ENCODE measurements around the gene UNCX. TPM values are rescaled to one million over a fixed set of nuclear protein-coding genes. Genes with fewer than 3 reads are reported as not detected.

The UNCX gene
- total RNA-seq, 1 donor from 2014 or later: not detected

GRCh38 chr7:1242606-1243289 lies 10.1 kb downstream of the UNCX start:
- DNase-seq (ENCODE audit: low spot score): no peak

DNA sequence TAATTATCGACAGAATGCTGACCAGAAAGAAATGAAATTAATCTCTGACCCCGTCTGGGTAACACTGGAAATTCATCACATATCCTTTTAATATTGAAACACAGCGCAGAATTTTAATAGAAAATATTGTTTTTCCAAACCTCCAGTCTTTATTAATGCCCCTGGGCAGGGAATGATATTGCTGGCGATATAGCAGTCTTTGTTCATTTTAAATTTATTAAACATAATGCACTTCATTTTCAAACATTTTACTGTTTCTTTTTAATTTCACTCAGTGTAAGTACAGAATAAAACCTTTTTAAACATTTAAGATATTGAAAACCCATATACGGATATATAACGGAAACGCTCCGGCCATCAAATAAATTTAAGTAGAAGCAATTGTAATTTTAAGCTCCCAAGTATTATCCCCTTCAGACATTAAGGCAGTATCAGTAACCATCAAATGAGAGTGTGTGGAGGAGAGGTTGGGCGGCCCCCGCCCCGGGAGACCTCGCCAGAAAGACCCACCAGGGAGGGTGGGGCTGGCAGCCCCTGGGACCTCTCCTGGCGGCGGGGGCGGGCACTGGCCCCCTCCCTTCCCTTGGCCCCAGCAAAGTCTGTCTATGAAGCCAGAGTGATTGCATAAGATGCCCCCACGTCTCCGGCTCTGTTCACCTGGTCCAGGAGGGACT lies 10.8 kb downstream of the UNCX start:
- no peak for DNase-seq (ENCODE audit: low spot score)

DNA sequence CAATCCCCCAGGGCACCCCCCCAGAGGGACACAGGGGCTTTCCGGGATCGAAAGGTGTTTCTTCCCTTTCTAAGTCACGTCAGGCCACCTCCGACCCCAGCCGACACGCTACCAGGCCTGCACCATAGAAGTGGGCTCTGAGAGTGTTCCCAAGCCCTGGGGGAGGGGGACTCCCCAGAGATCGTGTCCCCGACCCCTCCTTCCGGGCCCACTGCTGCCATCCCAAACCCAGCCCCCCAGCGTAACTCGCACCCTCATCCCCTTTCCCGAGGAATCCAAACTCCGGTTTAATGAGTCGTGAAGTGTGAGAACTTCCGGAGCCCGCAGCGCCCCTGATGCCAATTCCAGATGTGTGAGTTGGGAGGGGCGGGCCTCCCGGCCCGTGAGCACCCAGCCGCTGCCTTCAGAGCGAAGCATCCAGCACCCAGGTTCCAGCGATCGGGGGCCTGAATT lies 11.3 kb downstream of the UNCX start:
- DNase-seq (ENCODE audit: low spot score): no peak

GRCh38 chr7:1244700-1245523 lies 12.2 kb downstream of the UNCX start:
- no peak for DNase-seq (ENCODE audit: low spot score)

- no peak for DNase-seq (ENCODE audit: low spot score)
These were observed 12.9 kb downstream of the UNCX start for GRCh38 chr7:1245524-1246050.

- DNase-seq (ENCODE audit: low spot score): no peak
These were observed 13.6 kb downstream of the UNCX start for GRCh38 chr7:1246160-1246870.

DNA sequence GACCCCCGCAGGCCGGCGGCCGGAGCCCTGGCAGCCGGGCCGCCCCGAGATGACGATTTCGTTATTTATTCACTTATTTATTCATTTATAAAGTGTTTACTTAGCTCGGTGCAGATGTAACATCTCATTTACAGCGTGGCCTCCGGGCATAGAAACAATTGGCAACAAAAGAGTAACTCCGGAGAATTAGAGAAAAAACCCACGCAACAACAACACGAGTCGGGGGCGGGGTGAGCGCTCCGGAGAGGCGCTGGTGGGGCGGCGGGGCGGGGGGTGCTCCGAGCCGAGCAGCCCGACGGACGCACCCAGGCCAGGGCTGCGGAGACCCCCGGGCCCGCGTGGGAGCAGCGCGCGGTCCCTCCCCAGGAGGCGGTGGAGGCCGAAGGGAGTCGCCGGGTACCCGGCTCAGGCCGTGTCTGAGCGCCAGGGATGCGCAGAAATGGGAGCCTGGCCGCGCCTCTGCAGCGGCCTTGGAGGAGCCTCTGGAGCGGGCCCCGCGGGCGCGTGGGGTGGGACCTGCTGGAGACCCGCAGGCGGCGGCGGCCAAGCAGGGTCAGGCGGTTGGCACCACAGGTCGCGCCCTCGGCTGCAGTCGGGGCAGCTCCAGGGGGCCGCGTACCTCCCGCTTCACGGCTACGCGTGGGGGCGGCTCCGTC lies 14.3 kb downstream of the UNCX start:
- DNase-seq (ENCODE audit: low spot score): no peak

DNA sequence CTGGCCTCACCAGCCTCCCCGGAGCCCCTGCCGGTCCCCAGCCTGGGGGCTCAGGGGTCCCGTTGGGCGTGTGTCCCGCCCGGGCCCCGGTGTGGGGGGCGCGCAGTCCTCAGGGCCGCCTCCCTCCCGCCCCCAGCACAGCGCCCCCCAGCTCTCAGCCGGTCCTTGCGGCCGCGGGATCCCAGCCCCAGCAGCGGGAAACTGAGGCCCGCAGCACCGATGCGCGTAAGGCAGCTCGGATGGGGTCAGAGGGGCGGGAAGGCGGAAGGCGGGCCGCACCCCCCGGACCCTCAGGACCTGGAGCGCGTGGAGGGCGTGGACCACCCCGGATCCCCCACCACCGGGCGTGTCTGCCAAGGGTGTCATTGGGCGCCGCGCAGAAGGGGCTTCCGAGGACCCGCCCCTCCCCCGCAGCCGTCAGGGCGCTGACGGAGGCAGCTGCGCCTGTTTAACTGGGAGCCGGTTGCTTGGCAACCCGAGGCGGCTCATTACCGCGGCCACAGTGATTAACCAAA lies 14.9 kb downstream of the UNCX start:
- no peak for DNase-seq (ENCODE audit: low spot score)

DNA sequence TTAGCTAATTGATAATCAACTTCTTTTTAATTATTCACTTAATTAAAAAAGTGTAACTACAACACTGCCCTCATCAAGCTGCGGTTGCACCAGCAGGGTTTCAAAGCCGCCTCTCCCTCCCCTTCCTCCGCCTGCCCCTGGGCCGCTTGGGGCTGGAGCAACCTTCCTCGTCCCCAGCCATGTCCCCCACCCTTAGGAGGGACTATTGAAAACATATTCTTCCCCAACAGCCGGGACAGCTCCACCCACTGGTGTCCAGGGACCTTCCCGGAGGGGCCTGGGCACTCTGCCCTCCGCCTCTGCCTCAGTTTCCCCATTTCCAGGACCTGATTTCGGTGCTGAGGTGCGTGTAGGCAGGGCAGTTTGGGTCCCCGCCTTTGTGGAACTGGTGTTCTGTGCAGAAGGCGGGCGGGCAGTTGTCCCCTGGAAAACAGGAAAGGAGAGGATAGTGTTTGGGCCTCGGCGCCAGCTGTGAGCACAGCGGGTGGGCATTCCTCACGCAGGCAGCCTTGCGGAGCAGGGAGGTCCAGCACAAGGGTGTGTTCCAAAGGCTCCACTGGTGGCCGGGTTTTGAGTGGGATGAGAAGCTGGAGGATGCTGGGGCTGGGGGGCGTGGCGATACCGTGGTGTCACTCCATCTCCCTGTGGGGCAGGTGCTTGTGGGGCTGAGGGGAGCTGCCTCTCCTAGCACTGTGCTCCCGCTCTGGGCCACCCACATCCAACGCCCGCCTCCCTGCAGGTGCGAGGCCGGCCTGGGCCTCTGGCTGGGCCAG lies 15.7 kb downstream of the UNCX start:
- DNase-seq (ENCODE audit: low spot score): no peak

DNA sequence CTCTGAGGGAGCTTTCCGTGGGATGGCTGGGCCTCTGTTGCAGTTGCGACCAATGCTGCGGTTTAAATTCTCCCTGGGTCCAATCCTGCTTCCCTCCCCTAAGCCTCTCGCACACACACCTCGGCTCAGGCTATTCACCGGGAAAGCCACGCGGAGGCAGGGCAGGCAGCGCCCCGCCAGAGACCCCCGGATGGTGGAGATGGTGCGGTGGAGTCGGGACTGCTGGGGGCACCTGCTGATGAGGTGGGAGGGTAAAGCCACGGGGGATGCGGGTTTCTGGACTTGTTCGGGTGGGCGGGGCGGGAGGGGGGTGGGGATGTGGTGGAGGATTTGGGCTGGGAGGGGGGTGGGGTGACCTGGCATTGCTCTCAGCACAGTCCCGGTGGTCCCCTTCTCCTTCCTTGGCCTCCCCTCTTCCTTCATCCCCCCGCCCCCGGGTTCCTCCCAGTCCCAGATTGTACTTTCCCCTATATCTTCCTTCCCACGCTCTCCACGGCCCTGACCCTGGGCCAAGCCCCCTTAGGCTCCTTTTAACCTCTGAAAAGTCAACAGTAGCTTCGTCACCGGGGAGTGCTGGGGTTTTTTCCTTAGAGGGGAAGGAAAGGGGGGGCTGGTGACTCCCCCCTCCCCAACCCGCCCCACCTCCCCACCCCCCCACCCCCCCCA lies 16.4 kb downstream of the UNCX start:
- no peak for DNase-seq (ENCODE audit: low spot score)

DNA sequence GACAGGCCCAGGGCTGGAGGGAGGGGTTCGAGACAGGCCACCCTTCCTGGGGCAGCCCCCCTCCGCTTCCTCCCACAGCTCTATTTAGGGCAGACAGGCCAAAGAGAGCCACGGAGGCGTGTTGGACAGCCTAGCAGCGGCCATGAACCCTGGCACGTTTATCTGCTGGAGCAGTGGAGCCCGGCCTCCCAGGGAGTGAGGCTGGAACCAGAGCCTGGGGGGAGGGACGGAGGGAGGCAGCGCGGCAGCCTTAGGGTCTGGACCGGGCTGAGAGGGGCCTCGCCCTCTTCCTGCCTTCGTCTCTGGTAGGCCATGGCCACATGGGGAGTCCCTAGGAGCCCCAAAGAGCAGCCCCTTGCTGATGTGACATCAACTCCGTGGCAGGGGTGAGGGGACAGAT lies 17.1 kb downstream of the UNCX start:
- no peak for DNase-seq (ENCODE audit: low spot score)

DNA sequence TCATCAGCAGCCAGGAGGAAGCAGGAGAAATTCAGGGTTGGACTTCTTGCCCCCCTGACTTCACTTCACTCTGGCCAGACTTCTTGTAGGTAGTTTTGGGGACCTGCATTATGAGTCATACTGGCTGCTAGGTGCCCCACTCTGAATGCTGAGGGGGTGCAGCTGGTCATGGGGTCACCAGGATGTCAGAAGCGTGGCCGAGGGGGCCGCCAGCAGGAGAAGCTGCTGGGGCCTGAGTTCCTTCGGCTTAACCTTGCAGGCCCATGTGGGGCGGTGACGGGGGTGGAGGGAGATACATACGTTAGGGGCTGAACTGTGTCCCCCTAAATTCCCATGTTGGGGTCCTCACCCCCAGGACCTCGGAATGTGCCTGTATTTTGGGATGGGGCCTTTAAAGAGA lies 18.2 kb downstream of the UNCX start:
- DNase-seq (ENCODE audit: low spot score): no peak

DNA sequence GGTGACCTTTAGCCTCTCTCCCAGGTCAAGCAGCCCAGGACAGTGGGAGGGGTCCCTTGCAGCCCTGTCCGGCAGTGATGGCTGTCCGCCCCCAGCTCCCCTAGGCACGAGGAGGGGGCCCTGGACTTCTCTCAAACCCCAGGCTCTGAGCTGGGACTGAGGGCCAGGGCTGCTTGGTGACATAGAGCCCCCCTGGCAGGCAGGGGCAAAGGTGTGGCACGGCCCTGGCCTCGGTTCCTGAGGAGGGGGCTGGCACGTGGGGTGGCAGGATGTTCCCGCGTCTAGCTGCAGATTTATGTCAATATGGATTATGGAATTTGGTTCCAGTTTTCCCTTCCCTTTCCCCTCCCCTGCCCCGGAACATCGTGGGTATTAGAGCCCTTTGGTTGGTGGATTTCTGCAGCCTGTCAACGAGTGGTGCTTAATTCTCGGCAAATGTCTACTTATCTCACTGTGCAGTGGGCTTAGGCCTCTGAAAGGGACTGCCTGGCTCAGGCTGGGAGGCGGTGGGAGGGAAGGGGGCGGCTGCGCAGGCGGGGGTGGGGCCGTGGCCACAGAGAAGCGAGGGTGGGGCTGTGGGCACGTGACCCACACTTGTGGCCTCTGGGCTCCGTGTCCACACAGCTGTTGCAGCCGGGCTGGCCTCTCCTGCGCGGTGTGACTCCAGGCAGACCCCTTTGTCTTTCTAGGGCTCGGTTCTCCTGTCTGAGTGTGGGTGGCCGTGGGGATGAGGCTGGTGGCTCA lies 19.3 kb downstream of the UNCX start:
- DNase-seq (ENCODE audit: low spot score): no peak

- no peak for DNase-seq (ENCODE audit: low spot score)
These were observed 19.9 kb downstream of the UNCX start for GRCh38 chr7:1252540-1253090.

- DNase-seq (ENCODE audit: low spot score): no peak
These were observed 21.1 kb downstream of the UNCX start for GRCh38 chr7:1253681-1254181.

- DNase-seq (ENCODE audit: low spot score): no peak
These were observed 21.8 kb downstream of the UNCX start for GRCh38 chr7:1254281-1255079.

DNA sequence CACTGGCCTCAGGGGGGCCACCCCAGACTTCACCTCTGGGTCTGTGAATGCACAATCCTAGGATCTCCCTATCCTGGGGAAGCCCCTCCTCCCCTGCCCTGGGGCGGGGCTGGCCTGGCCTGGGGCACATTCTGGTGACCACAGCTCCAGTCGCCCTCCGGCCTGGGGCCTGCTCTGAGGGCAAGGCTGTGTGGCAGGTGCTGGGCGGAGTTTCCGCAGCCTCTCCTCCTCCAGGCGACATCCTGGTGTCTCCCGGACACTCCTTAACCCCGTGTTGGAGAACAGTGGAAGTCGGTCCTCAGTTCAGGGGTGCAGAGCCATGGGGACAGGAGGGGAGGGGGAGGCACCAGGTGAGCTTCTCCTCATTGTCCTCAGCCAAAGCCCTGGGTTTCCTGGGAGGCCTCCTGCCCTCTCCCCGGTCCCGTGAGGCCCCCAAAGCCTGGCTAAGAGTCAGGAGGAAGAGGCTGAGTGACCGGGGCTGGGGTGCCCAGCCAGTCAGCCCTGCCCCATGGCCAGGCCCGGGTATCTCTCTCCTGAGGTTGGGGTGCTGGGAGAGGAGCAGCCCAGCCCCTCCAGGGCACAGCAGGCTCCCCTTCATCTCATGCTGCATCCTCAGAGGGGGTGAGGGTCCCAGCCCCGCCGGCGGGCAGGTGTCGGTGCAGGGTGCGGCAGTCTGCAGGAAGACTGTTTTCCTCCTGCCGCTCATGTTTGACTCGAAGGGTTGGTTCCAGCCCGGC lies 22.6 kb downstream of the UNCX start:
- DNase-seq (ENCODE audit: low spot score): no peak
